SK-N-SH (cell line): Measurements from ENCODE around the gene VMAC. TPM values are rescaled to one million over a fixed set of nuclear protein-coding genes. Genes with fewer than 3 reads are reported as not detected.
A peak's percentile ranks its signal among the peaks of the same experiment; 100 is the strongest.

Source experiments
- CTCF ChIA-PET: fragments of 300-600, 350-600 bp; formaldehyde crosslinking; extraction: SDS; loops from one replicate; lab custom pipeline; 2021; lab: Yijun Ruan, JAX
- POLR2A ChIA-PET: fragments of 350-600 bp; sonication (Branson Sonifier 250); formaldehyde crosslinking; extraction: SDS; loops from one replicate; lab custom pipeline; 2020; ENCODE audit warnings: antibody characterized with exemption, inconsistent platforms; lab: Yijun Ruan, JAX
- DNase-seq: peaks from one replicate; pipeline ENCODE4 v3.0.0; 2012
- H2AFZ ChIP-seq: fragments of 200-600 bp; sonication (generic); 2 replicates; pipeline ENCODE4 v1.8.1; 2016; ENCODE audit warnings: antibody characterized with exemption, mild to moderate bottlenecking, low read depth
- H3F3A ChIP-seq: fragments of 200-600 bp; sonication (generic); replicated peaks from 2 replicates; pipeline ENCODE3; 2016; ENCODE audit warnings: antibody characterized with exemption, mild to moderate bottlenecking; ENCODE audit not compliant: insufficient read depth
- H3K27ac ChIP-seq, 2 experiments: fragments of 200-500 bp in 1 of 2; fragments of 200-600 bp in 1 of 2; sonication (Bioruptor generic) in 1 of 2; sonication (generic), shearing (Covaris generic) in 1 of 2; 2 replicates each; pipeline versions ENCODE4 v1.5.1 to v1.6.1; 2014 to 2016; ENCODE audit warnings: low read depth in 2 of 2, inconsistent platforms in 1 of 2, low read length in 1 of 2, mild to moderate bottlenecking in 1 of 2, mixed read lengths in 1 of 2
- H3K27me3 ChIP-seq: fragments of 200-600 bp; sonication (generic), shearing (Covaris generic); 2 replicates; pipeline ENCODE4 v1.6.1; 2016; ENCODE audit warnings: mixed run types; ENCODE audit not compliant: insufficient read depth
- H3K36me3 ChIP-seq, 2 experiments: fragments of 200-500 bp in 1 of 2; fragments of 200-600 bp in 1 of 2; sonication (Bioruptor generic) in 1 of 2; sonication (generic) in 1 of 2; replicated peaks in 1 of 2; 2 replicates each; pipeline versions ENCODE3 to v1.5.1; 2014 to 2016; ENCODE audit warnings: low read length in 1 of 2, mild to moderate bottlenecking in 1 of 2; ENCODE audit not compliant: insufficient read depth in 2 of 2, control insufficient read depth in 1 of 2
- H3K4me1 ChIP-seq, 2 experiments: fragments of 200-500 bp in 1 of 2; fragments of 200-600 bp in 1 of 2; sonication (Bioruptor generic) in 1 of 2; sonication (generic), shearing (Covaris generic) in 1 of 2; 2 replicates each; pipeline versions ENCODE4 v1.5.1 to v1.6.1; 2014 to 2016; ENCODE audit warnings: low read depth in 1 of 2, low read length in 1 of 2, mixed run types in 1 of 2; ENCODE audit not compliant: insufficient read depth in 2 of 2, control insufficient read depth in 1 of 2
- H3K4me2 ChIP-seq: fragments of 200-600 bp; sonication (generic), shearing (Covaris generic); 2 replicates; pipeline ENCODE4 v1.6.1; 2017; ENCODE audit warnings: mixed run types
- H3K4me3 ChIP-seq, 2 experiments: fragments of 200-500 bp in 1 of 2; fragments of 200-600 bp in 1 of 2; sonication (Bioruptor generic) in 1 of 2; sonication (generic), shearing (Covaris generic) in 1 of 2; 2 replicates each; pipeline versions ENCODE4 v1.5.1 to v1.8.1; 2014 to 2016; ENCODE audit warnings: low read depth in 2 of 2, inconsistent platforms in 1 of 2, low read length in 1 of 2, mild to moderate bottlenecking in 1 of 2, mixed read lengths in 1 of 2, moderate library complexity in 1 of 2
- H3K79me2 ChIP-seq: fragments of 200-600 bp; sonication (generic); 2 replicates; pipeline ENCODE4 v1.8.1; 2017; ENCODE audit warnings: mild to moderate bottlenecking; ENCODE audit not compliant: insufficient read depth
- H3K9ac ChIP-seq: fragments of 200-600 bp; sonication (generic); 2 replicates; pipeline ENCODE4 v1.6.1; 2017; ENCODE audit warnings: mixed run types
- H3K9me2 ChIP-seq: fragments of 200-600 bp; sonication (generic); 2 replicates; pipeline ENCODE4 v1.6.1; 2017; ENCODE audit warnings: mixed run types
- H3K9me3 ChIP-seq: fragments of 200-600 bp; sonication (generic); 2 replicates; pipeline ENCODE4 v1.6.1; 2017; ENCODE audit warnings: mixed run types, mild to moderate bottlenecking, moderate library complexity
- H4K20me1 ChIP-seq: fragments of 200-600 bp; sonication (generic); 2 replicates; pipeline ENCODE4 v1.6.1; 2017; ENCODE audit warnings: mild to moderate bottlenecking, mixed run types; ENCODE audit not compliant: insufficient read depth
- CTCF ChIP-seq: fragments of 200-600 bp; sonication (generic); IDR thresholded peaks from 2 replicates; pipeline ENCODE4 v1.6.1; 2017; ENCODE audit warnings: antibody characterized with exemption, mild to moderate bottlenecking, moderate library complexity
- EP300 ChIP-seq, 2 experiments: IDR thresholded peaks; 2 replicates each; pipeline versions ENCODE4 v1.4.0 to v1.6.1; 2012; ENCODE audit warnings: borderline replicate concordance in 1 of 2, low read depth in 1 of 2, low read length in 1 of 2
- EZH2phosphoT487 ChIP-seq: fragments of 200-600 bp; sonication (generic); IDR thresholded peaks from 2 replicates; pipeline ENCODE4 v1.6.1; 2017; ENCODE audit warnings: low read depth, mixed run types, mild to moderate bottlenecking, antibody characterized with exemption, moderate library complexity, borderline replicate concordance
- IRF3 ChIP-seq: fragments of 150-350 bp; IDR thresholded peaks from 2 replicates; pipeline ENCODE4 v1.6.1; 2016; ENCODE audit warnings: mild to moderate bottlenecking, low read depth, low read length
- NFIC ChIP-seq: IDR thresholded peaks from 2 replicates; pipeline ENCODE4 v1.4.0; 2012; ENCODE audit warnings: borderline replicate concordance
- NRF1 ChIP-seq: IDR thresholded peaks from 2 replicates; pipeline ENCODE4 v1.6.1; 2012; ENCODE audit warnings: low read depth, mild to moderate bottlenecking, low read length
- RFX5 ChIP-seq: IDR thresholded peaks from 2 replicates; pipeline ENCODE4 v1.6.1; 2012; ENCODE audit warnings: mild to moderate bottlenecking, improper control_type of control experiment, low read length
- USF1 ChIP-seq: IDR thresholded peaks from 2 replicates; pipeline ENCODE4 v1.4.0; 2012; ENCODE audit warnings: low read depth, borderline replicate concordance
- WGBS: methylation state at CpG from one replicate; pipeline ENCODE4 v1.1.6; 2017; ENCODE audit warnings: low lambda C conversion rate; 5-methylcytosine and 5-hydroxymethylcytosine counted together
- polyA plus RNA-seq, 3 experiments: library from polyadenylated mRNA; depleted of rRNA; stranded (reverse); fragments of >200 nt; gene quantifications; 2 replicates each; pipeline ENCODE4 v1.2.3, GENCODE V29; 2012
- TF ChIP-seq, protein P1 (sequence below): IDR thresholded peaks from 2 replicates; pipeline ENCODE4 v1.6.1; 2012; ENCODE audit warnings: mild to moderate bottlenecking, low read depth, low read length, moderate library complexity

The VMAC gene
- polyA plus RNA-seq, 1 of the 3 experiments (the other 2 are of a cell fraction), result 6.5 TPM

GRCh38 chr19:5864013-5864720, 40.5 kb upstream of the VMAC start:
- H3K79me2 ChIP-seq, result no peaks in the 10 kb centered on the region
- no peaks in the 10 kb centered on the region for H3K36me3 ChIP-seq
- WGBS, result 3% methylated on average over 3 of the region's 9 CpGs
- H3F3A ChIP-seq, result no peaks in the 10 kb centered on the region
- no peaks in the 10 kb centered on the region for H3K9me2 ChIP-seq
- H3K4me2 ChIP-seq, result no peak overlapping the region
- H3K4me3 ChIP-seq, result no peak overlapping the region
- no peaks in the 10 kb centered on the region for H3K9me3 ChIP-seq
- TF ChIP-seq NRF1 (no peak), EP300 (IDR thresholded peaks at IDR 0.05; ENCODE audit: borderline replicate concordance in 1 of 2, low read depth in 1 of 2, low read length in 1 of 2) (peak in 1 of 2 experiments; percentile 60; a peak in 2 of 4 replicates)
- DNase-seq, result peak; percentile 10
- no peaks in the 10 kb centered on the region for H4K20me1 ChIP-seq
- H2AFZ ChIP-seq, result no peak overlapping the region
- ChIA-PET POLR2A (no interaction called here), CTCF (no interaction called here)
- no peaks in the 10 kb centered on the region for H3K4me1 ChIP-seq
- no peak overlapping the region for H3K27ac ChIP-seq
- no peak overlapping the region for H3K9ac ChIP-seq
- no peaks in the 10 kb centered on the region for H3K27me3 ChIP-seq

DNA sequence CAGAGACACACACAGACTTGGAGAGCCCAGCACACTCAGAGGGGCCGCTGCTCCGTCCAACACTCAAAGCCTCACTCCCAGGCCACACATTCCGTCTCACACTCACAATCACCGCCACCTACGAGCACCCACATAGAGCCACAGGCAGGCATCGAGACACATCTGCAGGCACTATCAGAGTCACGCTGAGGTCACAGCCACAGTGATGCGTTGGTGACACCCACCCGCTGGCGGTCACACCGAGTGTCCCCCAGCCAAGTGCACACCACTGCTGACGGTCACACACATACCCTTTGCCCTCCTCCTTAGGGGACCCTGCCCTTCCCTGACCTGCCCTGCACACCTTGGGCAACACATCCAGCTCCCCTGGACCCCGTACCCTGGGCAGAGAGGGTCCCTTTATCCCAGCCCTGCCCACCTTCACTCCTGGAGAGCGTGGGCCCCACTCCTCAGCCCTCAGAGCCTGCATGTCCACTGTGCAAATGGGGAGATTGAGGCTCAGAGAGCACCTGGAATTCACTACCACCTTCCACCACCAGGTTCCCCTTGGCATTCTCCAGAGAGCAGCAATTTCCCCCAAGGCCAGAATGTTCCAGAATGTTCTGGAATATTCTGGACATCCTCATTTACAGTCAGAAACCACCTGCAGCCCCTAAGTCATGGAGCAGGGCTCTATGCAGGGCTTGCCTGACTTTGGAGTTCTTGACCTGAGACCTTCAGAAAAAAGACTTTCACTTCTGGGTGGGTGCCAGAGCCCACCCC, 39.8 kb upstream of the VMAC start:
- DNase-seq, result peak; percentile 19
- Histone ChIP-seq H3K36me3 (no peaks in the 10 kb centered on the region), H3K79me2 (no peaks in the 10 kb centered on the region), H3K9me2 (no peaks in the 10 kb centered on the region), H4K20me1 (no peaks in the 10 kb centered on the region), H3K9me3 (no peaks in the 10 kb centered on the region), H3K9ac (no peak overlapping the region), H3K4me2 (no peak overlapping the region), H2AFZ (no peak overlapping the region), H3K27me3 (no peaks in the 10 kb centered on the region), H3K4me1 (no peaks in the 10 kb centered on the region), H3F3A (no peaks in the 10 kb centered on the region), H3K4me3 (no peak overlapping the region), H3K27ac (no peak overlapping the region)
- ChIA-PET POLR2A (no interaction called here), CTCF (interaction anchor here (1.3 kb wide), 1 partner anchor 61 kb away, joined by 4 read pairs; no protein-coding TSS in a partner anchor)
- 75% methylated on average over 11 of the region's 14 CpGs for WGBS
- TF ChIP-seq EP300 (IDR thresholded peaks at IDR 0.05; ENCODE audit: borderline replicate concordance in 1 of 2, low read depth in 1 of 2, low read length in 1 of 2), result peak in 1 of 2 experiments; percentile 32; a peak in 1 of 4 replicates
- peak; percentile 19; the same call in 1 of the 2 replicates for TF ChIP-seq CTCF
- TF ChIP-seq NFIC, result no peak

- H3K9ac ChIP-seq, result no peak overlapping the region
- ChIA-PET POLR2A (no interaction called here), CTCF (interaction anchor here (1.3 kb wide), 1 partner anchor 62 kb away, joined by 4 read pairs; no protein-coding TSS in a partner anchor)
- 60% methylated on average over 11 of the region's 11 CpGs for WGBS
- no peaks in the 10 kb centered on the region for H3F3A ChIP-seq
- H3K27ac ChIP-seq, result no peak overlapping the region
- no peaks in the 10 kb centered on the region for H3K9me2 ChIP-seq
- no peak overlapping the region for H3K4me3 ChIP-seq
- H3K4me2 ChIP-seq, result no peak overlapping the region
- no peaks in the 10 kb centered on the region for H4K20me1 ChIP-seq
- H3K36me3 ChIP-seq, result no peaks in the 10 kb centered on the region
- peak; percentile 15 for DNase-seq
- no peaks in the 10 kb centered on the region for H3K9me3 ChIP-seq
- no peak overlapping the region for H2AFZ ChIP-seq
- TF ChIP-seq EZH2phosphoT487 (no peak), RFX5 (no peak), USF1 (no peak), NRF1 (no peak), IRF3 (no peak)
- TF ChIP-seq, protein P1, sequence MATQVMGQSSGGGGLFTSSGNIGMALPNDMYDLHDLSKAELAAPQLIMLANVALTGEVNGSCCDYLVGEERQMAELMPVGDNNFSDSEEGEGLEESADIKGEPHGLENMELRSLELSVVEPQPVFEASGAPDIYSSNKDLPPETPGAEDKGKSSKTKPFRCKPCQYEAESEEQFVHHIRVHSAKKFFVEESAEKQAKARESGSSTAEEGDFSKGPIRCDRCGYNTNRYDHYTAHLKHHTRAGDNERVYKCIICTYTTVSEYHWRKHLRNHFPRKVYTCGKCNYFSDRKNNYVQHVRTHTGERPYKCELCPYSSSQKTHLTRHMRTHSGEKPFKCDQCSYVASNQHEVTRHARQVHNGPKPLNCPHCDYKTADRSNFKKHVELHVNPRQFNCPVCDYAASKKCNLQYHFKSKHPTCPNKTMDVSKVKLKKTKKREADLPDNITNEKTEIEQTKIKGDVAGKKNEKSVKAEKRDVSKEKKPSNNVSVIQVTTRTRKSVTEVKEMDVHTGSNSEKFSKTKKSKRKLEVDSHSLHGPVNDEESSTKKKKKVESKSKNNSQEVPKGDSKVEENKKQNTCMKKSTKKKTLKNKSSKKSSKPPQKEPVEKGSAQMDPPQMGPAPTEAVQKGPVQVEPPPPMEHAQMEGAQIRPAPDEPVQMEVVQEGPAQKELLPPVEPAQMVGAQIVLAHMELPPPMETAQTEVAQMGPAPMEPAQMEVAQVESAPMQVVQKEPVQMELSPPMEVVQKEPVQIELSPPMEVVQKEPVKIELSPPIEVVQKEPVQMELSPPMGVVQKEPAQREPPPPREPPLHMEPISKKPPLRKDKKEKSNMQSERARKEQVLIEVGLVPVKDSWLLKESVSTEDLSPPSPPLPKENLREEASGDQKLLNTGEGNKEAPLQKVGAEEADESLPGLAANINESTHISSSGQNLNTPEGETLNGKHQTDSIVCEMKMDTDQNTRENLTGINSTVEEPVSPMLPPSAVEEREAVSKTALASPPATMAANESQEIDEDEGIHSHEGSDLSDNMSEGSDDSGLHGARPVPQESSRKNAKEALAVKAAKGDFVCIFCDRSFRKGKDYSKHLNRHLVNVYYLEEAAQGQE, result no peak
- no peaks in the 10 kb centered on the region for H3K27me3 ChIP-seq
- no peaks in the 10 kb centered on the region for H3K4me1 ChIP-seq
- H3K79me2 ChIP-seq, result no peaks in the 10 kb centered on the region
Measured at GRCh38 chr19:5865772-5866171, 38.9 kb upstream of the VMAC start.
